ENCODE data around the gene C1orf50.

The C1orf50 gene

DNA sequence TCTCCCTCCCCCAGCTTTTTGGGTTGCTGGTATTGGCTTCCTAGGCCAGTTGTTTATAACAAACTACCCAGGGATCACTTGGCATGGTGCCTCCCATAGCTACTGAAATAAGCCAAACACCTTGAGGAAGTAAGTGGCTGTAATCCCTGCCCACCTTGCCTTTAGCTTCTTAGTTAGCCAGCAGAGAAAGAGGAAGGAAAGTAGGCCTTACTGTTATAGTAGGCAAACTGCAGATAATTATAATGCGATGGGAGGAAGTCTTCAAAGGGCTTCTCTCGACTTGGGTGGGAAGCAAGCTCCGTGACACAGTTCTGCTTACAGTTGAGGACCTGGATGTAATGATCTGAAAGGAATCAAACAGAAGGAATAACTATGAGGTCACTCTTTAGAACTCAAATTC, 8.4 kb upstream of the C1orf50 start:
- no peak for DNase-seq (ENCODE audit: low read depth, low spot score)

DNA sequence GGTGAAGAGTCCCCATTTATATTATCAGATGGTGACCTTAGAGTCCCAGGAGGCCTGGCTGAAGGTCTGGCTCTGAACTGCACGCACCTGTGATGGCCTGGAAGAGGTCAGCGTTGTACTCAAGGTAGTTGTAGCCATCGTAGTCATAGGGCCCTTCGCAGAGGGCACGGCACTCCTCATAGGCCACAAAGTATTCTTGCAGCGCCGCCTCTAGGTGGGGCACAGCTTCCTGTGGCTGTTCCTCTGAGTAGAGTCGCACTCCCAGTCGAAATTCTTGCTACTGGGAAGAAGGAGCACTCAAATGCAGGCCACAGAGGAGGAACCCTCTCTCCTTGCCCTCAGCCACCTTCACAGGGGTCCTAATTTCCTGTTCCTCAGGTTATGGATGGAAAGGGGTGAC, 7.9 kb upstream of the C1orf50 start:
- DNase-seq (ENCODE audit: low read depth, low spot score) = no peak

DNA sequence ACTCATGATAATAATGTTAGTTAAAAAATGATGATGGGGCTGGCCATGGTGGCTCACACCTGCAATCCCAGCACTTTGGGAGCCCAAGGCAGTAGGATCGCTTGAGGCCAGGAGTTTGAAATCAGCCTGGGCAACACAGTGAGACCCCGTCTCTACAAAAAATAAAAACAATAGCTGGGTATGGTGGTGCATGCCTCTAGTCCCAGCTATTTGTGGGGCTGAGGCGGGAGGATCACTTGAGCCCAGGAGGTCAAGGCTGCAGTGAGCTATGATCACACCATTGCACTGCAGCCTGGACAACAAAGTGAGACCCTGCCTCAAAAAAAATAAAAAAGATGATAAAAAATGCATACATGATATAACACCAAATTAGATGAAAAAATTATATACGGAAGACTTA, 5.5 kb upstream of the C1orf50 start:
- no peak for DNase-seq (ENCODE audit: low read depth, low spot score)

DNA sequence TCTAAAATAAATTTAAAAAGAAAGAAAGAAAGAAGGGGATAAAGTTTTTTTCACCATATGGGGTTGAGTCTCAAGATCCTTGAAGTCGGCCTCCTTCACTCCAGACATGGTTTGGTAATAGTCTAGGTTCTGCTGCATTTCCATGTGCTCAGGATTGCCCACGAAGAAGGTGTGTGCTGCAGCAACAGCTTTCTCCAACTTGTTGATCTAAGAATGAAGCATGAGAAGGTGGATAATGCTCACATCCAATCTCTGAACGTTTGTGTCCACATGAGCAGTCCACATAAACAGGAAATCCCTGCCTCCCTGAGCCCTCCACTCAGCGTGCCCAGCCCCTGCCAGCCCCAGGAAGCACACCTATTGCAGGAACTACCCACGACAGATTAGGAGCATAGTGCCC, 4.8 kb upstream of the C1orf50 start:
- no peak for DNase-seq (ENCODE audit: low read depth, low spot score)

DNA sequence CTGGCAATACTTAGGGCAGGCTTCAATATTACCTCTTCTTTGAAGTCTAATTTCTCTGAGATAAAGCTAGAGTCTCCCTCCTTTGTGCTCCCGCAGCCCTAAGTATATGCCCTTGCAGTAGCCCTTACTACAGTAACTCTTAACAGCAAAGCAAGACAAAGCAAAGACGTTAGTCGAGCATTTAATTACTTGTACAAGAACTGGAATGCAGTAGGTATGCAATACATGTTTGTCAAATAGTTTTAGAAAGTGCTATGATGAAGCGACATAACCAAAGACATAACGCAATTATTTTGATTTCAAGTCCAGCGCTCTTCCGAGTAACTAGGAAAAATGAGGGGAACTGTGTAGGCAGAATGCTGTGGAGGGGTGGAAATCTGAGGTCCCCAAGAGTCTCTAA, 1.8 kb upstream of the C1orf50 start:
- no peak for DNase-seq (ENCODE audit: low read depth, low spot score)

DNA sequence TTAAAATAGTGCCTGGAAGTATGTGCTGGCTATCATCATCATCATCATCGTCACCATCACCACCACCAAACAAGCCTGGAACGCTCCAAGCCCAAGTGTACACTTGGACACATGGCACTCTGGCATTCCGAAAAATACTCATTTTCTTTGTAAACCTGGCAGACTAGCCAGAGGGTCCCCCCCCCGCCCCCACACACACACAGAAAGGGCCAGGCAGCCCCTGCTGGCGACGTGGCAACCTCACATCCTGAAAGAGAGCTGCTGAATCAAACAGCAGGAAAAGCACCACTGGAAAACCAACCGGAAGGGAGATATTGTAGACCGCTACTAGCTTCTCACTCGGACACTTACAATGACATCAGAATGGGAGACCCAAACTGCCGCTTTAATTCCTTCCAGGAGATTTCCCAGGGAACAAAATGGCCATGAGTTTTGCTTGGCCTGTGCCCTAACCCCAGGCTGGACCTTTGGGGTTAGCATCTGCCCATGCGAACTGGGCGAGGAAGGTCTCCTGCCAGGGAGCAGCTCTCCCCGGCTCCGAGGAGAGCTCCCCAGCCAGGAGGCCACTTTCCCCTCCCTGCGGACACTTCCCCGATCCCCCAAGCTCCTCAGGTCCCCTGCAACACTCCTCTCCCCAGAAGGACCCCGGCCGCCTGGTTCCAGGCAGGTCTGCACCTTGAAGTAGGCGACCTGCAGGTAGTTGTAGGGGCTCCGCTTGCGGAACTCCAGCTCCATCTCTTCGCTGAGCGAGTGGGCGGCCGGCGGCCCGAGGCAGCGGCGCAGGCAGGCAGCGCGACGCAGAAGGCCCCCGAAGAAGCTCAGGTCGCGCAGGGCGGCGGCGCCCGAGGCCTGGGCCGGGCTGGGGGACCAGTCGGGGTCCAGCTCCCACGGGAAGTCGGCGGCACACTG, 963 bp upstream of the C1orf50 start:
- peak; percentile 48 for DNase-seq (ENCODE audit: low read depth, low spot score)

DNA sequence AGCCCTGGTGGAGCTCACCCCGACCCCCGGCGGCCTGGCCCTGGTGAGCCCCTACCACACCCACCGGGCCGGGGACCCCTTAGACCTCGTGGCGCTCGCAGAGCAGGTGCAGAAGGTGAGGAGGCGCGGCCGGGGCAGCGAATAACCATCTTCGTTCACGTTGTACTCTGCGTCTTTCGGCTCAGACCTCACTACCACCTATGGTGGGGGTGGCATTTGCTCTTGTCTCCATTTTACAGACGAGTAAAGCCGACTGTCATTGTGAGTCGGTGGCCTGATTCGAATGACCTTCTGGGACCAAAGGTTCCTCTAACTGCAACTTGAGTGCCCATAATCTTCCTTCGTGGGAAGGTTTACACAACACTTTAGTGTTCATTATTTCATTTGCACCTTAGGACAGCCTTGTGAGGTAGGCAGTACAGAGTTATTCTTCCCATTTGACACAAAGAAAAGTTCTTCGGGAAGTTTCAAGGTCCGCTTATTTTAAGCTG, 506 bp downstream of the C1orf50 start:
- DNase-seq (ENCODE audit: low read depth, low spot score) = no peak

DNA sequence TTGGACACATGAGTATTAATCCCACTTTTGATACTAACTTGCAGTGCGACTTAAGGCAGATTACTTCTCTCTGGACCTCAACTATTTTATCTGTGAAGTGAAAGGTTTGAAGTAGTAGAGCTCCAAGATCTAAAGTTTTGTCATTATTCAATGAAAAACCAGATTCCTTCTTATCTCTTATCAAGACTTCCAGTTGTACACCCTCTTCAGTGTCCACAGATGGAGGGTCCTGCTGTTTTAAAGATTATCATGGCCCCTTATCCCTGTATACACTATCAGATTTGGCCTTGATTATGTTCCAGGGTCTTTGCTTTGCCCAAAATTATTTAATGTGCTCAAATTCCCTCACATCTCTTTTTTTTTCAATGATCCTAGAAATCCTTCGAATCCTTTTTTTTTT, 1.1 kb downstream of the C1orf50 start:
- no peak for DNase-seq (ENCODE audit: low read depth, low spot score)

DNA sequence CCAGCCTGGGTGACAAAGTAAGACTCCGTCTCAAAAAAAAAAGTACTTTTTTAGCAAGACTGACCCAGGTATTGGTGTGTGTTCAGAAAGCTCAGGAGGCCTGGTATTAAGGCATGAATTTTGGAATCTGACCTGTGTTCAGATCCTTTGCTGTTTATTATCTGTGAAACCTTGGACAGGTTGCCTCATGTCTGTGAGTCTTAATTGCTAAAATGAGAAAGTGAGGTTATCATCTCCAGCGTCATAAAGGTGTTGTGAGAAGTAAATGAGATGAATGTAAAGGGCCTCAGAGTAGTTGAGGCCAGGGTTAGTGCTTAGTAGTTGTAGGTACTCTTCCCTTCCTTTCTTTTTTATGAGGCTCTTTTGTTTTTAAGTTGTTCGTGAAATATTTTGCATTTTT, 2.8 kb downstream of the C1orf50 start:
- no peak for DNase-seq (ENCODE audit: low read depth, low spot score)

DNA sequence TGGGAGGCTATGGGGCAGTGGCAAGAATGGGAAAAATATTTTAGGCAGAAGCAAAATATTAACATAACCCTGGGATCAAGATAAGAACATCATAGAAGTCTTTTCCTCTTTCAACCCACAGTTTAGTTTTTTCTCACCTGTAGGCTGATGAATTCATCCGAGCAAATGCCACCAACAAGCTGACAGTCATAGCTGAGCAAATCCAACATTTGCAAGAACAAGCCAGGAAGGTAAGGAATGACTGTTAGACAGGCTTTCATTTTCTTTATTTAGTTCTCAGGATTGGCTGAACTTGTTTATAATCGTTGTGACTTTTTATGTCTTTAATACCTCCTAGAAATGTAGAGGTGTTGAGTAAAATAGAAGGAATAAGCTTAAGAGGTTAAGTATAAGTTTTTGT, 6.4 kb downstream of the C1orf50 start:
- no peak for DNase-seq (ENCODE audit: low read depth, low spot score)

DNA sequence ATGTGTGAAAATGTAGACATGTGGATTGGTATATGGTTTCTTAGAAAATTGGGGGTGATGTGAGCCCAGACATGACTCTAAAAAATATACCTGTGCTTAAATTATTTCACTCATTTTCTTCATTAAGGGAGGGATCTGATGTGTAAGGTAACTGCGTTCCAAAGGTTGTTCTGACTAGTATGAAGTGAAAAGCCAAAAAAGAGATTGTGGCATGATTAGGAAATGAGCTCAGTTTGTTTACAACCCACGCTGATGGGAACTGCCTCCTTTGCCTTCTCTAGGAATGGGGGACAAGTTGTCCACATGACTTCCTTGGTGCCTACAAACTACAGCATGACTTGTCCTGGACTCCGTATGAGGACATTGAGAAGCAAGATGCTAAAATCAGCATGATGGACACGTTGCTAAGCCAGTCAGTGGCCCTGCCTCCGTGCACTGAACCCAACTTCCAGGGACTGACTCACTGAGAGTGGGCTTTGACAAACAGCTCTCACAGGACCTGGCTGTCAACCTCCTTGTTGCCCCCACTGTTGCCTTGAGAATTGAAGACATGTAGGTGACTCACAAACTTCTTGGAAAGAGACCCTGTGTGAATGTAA, 8.0 kb downstream of the C1orf50 start:
- DNase-seq (ENCODE audit: low read depth, low spot score) = no peak

DNA sequence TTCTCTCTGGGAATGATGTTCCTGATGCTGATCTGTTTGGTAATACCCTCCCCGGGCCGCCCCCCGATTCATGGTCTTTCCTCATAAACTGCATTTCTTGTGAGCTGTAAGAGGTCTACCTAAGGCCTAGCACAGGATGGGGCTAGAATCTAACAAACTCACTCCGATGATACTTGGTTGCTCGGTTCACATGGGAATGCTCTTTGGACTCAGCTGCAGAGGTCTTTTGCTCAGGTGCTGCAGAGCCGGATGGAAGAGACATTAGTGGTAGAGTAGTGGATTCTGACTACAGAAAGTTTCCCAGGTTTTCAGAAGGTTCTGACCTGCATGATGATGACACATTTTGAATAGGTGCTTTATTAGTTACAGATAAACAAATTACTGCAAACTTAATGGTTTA, 9.5 kb downstream of the C1orf50 start:
- DNase-seq (ENCODE audit: low read depth, low spot score) = no peak

DNA sequence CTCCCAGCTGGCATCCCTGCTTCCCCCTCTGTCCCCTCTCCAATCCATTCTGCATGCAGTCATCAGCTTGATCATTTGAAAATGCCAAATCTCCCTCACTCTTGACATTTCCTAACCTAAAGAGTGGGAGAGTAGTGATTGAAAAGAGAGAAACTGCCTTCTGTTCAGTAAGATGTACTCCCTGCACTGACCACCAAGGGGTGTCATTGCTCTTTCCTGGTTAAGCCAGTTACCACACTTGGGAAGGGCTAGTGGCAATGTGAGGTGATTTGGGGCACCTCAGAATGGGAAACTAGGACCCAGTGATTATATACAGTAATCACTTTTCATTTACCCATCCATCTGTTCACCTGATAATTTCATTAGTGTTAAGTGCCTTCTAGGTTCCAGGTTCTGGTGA, 10.8 kb downstream of the C1orf50 start:
- DNase-seq (ENCODE audit: low read depth, low spot score) = no peak

DNA sequence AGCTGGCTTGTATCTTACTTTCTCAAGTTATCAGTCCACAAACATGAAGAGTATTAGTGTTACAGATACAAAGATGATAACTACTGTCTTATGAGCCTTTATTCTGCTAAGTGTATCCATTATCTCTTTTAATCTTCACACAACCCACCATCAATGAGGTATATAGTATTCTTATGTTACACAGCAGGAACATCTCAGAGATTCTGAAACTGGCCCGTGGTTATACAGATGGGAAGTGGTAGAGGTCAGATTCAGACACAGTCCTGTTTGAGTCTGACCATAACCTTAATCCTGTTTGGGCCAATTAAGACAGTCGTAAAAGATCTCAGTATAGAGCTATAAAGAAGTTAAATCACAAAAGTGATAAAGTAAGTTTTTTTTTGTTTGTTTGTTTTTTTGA, 12.7 kb downstream of the C1orf50 start:
- no peak for DNase-seq (ENCODE audit: low read depth, low spot score)

DNA sequence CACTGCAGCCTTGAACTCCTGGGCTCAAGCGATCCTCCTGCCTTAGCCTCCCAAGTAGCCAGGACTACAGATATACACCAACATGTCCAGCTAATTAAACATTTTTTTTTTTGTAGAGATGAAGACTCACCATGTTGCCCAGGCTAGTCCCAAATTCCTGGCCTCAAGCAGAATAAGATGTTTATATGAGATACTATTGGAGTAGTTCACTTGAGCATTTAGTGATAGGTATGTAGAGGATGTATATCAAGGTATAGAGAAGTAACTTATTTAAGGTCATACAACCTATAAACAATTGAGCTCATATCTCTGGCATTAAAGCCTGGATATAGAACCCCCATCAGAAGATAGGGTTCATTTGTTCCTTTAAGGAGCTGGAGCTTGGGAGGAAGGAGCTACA, 13.1 kb downstream of the C1orf50 start:
- no peak for DNase-seq (ENCODE audit: low read depth, low spot score)

DNA sequence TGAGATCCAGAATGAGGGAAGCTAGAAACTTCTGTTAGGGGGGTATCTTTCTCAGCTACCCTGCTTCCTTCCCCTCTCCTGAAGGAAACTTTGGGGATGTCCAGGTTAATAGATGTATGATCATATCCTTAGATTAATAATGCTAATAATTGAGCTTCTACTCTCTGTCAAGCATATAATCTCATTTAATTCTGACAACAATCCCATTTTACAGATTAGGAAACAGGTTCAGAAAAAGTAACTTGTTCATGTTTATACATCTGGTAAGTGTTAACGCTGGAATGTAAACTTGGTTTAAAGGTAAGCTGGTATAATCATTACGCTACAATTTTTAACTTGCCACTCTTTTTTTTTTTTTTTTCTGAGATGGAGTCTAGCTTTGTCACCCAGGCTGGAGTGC, 16.0 kb downstream of the C1orf50 start:
- no peak for DNase-seq (ENCODE audit: low read depth, low spot score)

DNA sequence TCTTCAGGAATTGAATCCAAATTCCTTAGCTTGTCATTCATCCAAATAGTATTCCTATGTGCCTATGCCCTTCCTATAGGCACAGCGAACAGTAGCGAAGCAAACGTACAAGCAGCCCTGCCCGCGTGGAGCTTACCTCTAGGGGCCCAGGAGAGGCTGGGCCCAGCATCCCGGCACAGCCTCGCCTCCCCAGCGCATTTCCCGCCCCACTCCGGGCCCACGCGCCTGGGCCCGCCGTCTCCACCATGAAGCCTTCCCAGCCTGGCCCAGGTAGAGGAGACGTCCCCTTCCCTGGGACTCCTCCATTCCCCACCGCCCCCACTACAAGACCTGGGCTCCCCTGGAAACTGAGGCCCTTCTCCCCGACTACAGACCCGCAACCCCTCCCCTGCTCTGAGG, 17.5 kb downstream of the C1orf50 start:
- DNase-seq (ENCODE audit: low read depth, low spot score) = no peak

DNA sequence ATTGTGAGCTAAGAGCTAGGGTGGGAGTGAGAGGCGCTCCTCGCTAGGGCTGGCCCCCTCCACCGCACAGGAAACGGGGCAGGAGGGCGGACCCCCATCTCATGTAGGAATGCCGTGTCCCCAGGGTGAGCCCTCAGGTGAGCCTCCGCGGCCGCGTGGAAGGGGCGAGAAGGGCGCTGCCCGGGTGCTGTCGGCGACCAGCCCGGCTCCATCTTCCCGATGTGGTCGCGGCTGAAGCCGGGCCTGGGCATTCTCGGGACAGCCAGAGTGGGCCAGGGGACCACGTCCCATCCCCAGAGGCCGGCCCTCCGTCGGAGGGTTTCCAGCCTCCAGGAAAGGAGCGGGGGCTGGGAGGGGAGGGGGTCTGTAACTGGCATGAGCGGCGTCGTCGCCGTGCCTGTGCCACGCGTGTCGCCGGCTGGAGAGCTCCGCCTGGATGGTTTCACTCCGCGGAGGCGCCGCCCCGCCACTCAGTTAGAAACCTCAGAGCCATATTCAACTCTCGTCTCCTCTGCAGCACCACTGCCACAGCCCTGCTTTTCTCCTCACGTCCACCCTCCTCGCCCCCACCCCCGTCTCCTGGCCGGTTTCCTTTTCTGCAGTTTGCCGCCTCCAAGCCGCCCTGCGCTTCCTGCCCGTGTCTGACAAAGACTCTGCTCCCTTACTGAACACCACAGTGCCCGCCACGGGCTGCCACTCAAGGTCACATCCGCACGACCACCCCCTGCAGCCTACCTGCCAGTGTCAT, 18.1 kb downstream of the C1orf50 start, which contains the start of gene TMEM269:
Gene TMEM269 (plus strand): TSS at position 46 of the 748 bp plus-strand sequence. CDS start 4,903 bp downstream, outside the sequence.
- no peak for DNase-seq (ENCODE audit: low read depth, low spot score)

DNA sequence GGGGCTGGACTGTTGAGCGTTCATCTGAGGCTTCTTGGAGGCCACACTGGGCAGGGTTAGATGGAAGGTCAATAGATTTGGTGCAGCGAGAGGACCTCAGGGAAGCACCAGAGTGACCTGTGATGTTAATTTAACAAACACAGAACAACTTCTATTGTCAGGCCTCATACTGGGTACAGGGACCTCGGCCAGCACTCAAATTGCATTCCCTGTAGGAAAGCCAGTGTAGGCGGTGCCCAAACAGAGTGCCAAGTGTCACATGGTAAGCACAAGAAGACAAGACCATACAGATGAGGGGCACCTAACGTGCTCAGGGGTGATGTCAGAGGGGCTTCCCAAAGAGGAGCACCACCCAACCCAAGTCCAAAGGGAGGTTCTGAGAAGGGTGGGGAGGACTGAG, 19.0 kb downstream of the C1orf50 start:
- no peak for DNase-seq (ENCODE audit: low read depth, low spot score)

DNA sequence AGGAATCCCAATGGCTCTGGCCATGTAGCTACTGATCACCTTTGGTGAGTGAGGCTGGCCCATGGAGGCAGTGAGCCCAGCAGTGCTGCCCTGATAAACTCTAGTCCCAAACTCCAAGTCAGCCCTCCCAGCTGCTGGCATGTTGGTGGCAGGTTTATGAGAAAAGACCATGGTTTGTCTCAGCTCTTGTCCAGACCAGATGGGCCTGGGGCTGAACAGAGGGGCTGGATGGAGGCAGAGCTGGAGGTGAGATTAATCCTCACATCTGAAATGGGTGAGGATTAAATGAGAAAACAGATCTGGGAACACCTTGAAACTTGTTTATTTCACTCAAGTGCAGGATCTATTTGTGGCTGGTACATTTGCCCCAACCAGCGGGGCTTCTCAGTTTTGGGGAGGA, 21.0 kb downstream of the C1orf50 start:
- no peak for DNase-seq (ENCODE audit: low read depth, low spot score)

DNA sequence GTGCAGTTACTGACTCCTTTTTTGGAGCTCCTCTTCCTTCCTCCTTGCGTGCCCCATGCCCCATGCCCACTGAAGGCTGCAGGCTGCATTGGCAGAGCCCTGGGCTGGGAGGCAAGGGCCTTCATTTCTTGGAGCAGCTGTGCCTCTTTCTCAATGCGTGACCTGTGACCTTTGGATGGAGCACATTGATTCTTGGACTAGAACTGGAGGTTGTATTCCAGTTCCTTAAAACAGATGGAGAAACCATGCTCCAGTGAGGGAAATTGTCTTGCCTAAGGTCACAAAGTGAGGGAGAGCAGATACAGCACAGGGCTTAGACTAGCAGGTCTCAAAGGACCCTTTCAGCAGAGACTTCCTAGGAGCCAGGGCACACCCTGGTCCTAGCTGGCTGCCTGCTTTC, 26.8 kb downstream of the C1orf50 start:
- DNase-seq (ENCODE audit: low read depth, low spot score) = no peak

DNA sequence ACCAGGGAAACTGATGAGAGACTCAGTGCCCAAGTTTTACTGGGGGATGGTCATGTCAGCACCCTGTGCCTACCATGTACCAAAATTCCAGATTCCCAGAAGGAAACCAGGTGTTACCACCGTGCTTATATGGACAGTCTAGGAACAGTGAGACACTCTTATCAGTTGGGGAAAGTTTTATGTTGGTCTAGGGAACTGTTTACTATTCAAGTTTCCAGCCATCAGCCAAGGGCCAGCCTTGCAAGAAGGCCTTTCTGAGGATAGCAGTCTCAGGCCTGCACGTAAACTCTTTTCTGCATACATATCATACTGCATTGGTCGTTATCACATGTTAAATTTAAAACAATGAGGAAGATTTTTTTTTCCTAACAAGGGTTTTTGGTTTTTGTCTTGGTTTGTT, 30.4 kb downstream of the C1orf50 start:
- no peak for DNase-seq (ENCODE audit: low read depth, low spot score)

Data from iPS DF 19.7 (cell line).